MM.1S (cell line): ENCODE measurements around the gene SYNPO2.

Experiments
- DNase-seq: peaks from one replicate; pipeline ENCODE4 v3.0.0-alpha.2; 2015
- H2AFZ ChIP-seq: fragments of 300-600 bp; sonication (generic); 2 replicates; pipeline ENCODE4 v1.6.0; 2016; ENCODE audit warnings: antibody characterized with exemption, low read length
- H3F3A ChIP-seq: fragments of 300-600 bp; sonication (generic); 2 replicates; pipeline ENCODE4 v1.6.1; 2016; ENCODE audit warnings: mild to moderate bottlenecking, antibody characterized with exemption, low read length, moderate library complexity, mixed read lengths; ENCODE audit not compliant: insufficient read depth
- H3K27ac ChIP-seq: fragments of 300-600 bp; sonication (generic); 2 replicates; pipeline ENCODE4 v1.5.1; 2016; ENCODE audit warnings: mild to moderate bottlenecking, low read length
- H3K27me3 ChIP-seq: fragments of 300-600 bp; sonication (generic); replicated peaks from 2 replicates; pipeline ENCODE4 v1.6.0; 2016; ENCODE audit warnings: low read length; ENCODE audit not compliant: insufficient read depth
- H3K36me3 ChIP-seq: fragments of 300-600 bp; sonication (generic); replicated peaks from 2 replicates; pipeline ENCODE4 v1.6.1; 2016; ENCODE audit warnings: mild to moderate bottlenecking, low read length, mixed read lengths; ENCODE audit not compliant: insufficient read depth
- H3K4me1 ChIP-seq: fragments of 300-600 bp; sonication (generic); 2 replicates; pipeline ENCODE4 v1.6.1; 2016; ENCODE audit warnings: low read length, mixed read lengths
- H3K4me2 ChIP-seq: fragments of 300-600 bp; sonication (generic); 2 replicates; pipeline ENCODE4 v1.6.0; 2016; ENCODE audit warnings: low read depth, low read length
- H3K4me3 ChIP-seq: fragments of 300-600 bp; sonication (generic); 2 replicates; pipeline ENCODE4 v1.5.1; 2016; ENCODE audit warnings: low read length, mixed read lengths
- H3K79me2 ChIP-seq: fragments of 300-600 bp; sonication (generic); 2 replicates; pipeline ENCODE4 v1.6.1; 2016; ENCODE audit warnings: mixed run types, low read length, mixed read lengths
- H3K9ac ChIP-seq: fragments of 300-600 bp; sonication (generic); 2 replicates; pipeline ENCODE4 v1.6.1; 2016; ENCODE audit warnings: low read length, mixed read lengths
- H3K9me2 ChIP-seq: fragments of 300-600 bp; sonication (generic); replicated peaks from 2 replicates; pipeline ENCODE4 v1.6.1; 2016; ENCODE audit warnings: mild to moderate bottlenecking, low read length, mixed read lengths; ENCODE audit not compliant: insufficient read depth
- H3K9me3 ChIP-seq: fragments of 300-600 bp; sonication (generic); replicated peaks from 2 replicates; pipeline ENCODE4 v1.6.1; 2016; ENCODE audit warnings: mild to moderate bottlenecking, low read length, mixed read lengths; ENCODE audit not compliant: insufficient read depth
- H4K20me1 ChIP-seq: fragments of 300-600 bp; sonication (generic); 2 replicates; pipeline ENCODE4 v1.6.1; 2016; ENCODE audit warnings: mild to moderate bottlenecking, low read length, moderate library complexity, mixed read lengths; ENCODE audit not compliant: insufficient read depth
- EZH2 ChIP-seq: fragments of 300-600 bp; sonication (generic); optimal IDR thresholded peaks from 2 replicates; pipeline ENCODE3; 2017; ENCODE audit warnings: low read depth, mild to moderate bottlenecking, antibody characterized with exemption, low read length, mixed read lengths
- EZH2phosphoT487 ChIP-seq: fragments of 300-600 bp; sonication (generic); IDR thresholded peaks from 2 replicates; pipeline ENCODE4 v1.6.1; 2018; ENCODE audit warnings: antibody characterized with exemption, low read length
- TF ChIP-seq, protein P1 (sequence below): fragments of 300-600 bp; sonication (generic); IDR thresholded peaks from 2 replicates; pipeline ENCODE4 v1.5.1; 2016; ENCODE audit warnings: antibody characterized with exemption, low read length, mixed read lengths

The SYNPO2 gene

DNA sequence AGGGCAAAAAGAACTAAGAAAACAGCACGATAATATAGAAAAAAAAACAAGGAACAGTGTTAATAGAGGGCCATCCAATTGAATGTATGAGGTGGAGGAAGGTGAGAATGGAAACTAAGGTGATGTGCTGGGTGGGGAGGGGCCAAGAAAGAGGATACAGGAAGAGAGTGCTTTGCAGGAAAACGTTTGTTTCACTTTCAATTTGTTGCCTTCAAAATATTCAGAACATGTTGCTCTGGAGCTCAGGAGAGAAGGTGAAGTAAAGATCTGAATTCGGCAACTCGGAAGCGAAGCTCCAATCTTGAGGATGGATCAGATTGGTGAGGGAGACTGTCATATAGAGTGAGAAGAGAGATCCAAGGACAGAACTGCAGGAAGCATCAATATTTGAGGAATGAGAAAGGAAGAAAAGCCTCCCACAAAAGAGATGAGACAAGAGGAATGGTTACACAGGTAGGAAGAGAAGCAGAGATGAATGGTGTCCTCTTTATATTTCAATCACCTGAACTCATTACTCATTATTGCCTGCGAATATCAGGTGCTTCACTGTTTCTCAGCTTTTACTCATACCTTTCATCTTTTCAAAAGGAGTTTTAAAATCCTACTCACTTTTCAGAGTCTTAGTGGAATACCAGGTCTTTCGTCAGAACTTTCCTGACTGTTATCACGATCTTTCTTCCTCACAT lies 38.0 kb upstream of the SYNPO2 start:
- Histone ChIP-seq H3K36me3 (no peaks in the 10 kb centered on the region), H3K4me2 (peak overlapping the region; percentile 76), H3K9ac (peak overlapping the region; percentile 52; the same call in 1 of the 2 replicates), H3K79me2 (no peaks in the 10 kb centered on the region), H3K9me2 (no peaks in the 10 kb centered on the region), H3K9me3 (no peaks in the 10 kb centered on the region), H3K27me3 (no peaks in the 10 kb centered on the region), H3K27ac (peak overlapping the region; percentile 36; the same call in 1 of the 2 replicates), H2AFZ (peak overlapping the region; percentile 90), H4K20me1 (no peaks in the 10 kb centered on the region), H3K4me1 (peaks cover 8% of the 10 kb centered on the region), H3F3A (no peaks in the 10 kb centered on the region), H3K4me3 (peak overlapping the region; percentile 77)
- peak; percentile 84 for DNase-seq
- TF ChIP-seq EZH2 (no peak), EZH2phosphoT487 (no peak)
- TF ChIP-seq, protein P1, sequence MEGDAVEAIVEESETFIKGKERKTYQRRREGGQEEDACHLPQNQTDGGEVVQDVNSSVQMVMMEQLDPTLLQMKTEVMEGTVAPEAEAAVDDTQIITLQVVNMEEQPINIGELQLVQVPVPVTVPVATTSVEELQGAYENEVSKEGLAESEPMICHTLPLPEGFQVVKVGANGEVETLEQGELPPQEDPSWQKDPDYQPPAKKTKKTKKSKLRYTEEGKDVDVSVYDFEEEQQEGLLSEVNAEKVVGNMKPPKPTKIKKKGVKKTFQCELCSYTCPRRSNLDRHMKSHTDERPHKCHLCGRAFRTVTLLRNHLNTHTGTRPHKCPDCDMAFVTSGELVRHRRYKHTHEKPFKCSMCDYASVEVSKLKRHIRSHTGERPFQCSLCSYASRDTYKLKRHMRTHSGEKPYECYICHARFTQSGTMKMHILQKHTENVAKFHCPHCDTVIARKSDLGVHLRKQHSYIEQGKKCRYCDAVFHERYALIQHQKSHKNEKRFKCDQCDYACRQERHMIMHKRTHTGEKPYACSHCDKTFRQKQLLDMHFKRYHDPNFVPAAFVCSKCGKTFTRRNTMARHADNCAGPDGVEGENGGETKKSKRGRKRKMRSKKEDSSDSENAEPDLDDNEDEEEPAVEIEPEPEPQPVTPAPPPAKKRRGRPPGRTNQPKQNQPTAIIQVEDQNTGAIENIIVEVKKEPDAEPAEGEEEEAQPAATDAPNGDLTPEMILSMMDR: no peak

DNA sequence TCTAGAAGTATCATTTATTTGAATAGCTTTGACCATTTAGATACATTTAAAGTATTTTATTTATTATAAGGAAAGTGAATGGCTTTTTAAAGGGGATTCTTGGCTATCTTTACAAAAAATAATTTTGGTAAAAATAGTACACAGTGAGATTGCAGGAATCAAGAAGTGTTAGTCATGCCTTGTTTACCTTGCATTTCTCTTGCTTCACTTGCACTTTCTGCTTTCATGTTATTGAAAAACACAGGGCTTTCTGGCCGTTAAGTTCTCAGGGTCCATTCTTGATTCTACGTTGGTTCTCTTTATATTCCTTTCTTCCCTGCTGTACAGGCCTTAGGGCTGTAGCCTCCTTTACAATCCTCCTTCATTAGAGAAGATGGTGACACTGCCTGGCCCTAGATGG lies 30.9 kb upstream of the SYNPO2 start:
- no peak overlapping the region for H2AFZ ChIP-seq
- H3K79me2 ChIP-seq: no peaks in the 10 kb centered on the region
- H3K36me3 ChIP-seq: no peaks in the 10 kb centered on the region
- H3K9me2 ChIP-seq: no peaks in the 10 kb centered on the region
- H3K27me3 ChIP-seq: no peaks in the 10 kb centered on the region
- no peaks in the 10 kb centered on the region for H4K20me1 ChIP-seq
- DNase-seq: no peak
- no peak overlapping the region for H3K4me3 ChIP-seq
- no peak for TF ChIP-seq EZH2
- TF ChIP-seq, protein P1: no peak
- TF ChIP-seq EZH2phosphoT487: no peak
- no peaks in the 10 kb centered on the region for H3F3A ChIP-seq
- H3K9ac ChIP-seq: no peak overlapping the region
- H3K9me3 ChIP-seq: no peaks in the 10 kb centered on the region
- no peak overlapping the region for H3K27ac ChIP-seq
- H3K4me2 ChIP-seq: no peak overlapping the region
- H3K4me1 ChIP-seq: no peaks in the 10 kb centered on the region

DNA sequence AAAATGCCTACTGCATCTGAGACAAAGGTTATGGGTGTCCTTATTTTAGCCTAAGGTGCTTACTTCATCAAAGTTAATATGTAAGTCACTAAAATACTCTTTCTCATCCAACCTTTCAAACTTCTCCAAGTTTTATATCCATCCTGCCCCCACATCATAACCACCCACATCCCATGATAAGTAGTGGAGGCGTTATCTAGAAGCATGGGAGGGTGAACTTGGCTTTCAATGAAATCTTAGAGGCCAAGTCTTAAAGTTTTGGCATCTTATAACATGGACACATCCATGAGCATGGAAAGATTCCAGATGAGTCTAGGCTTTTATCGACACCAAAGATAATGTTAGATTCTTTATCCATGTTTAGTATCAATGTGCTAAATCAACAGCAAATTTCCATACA lies 29.9 kb upstream of the SYNPO2 start:
- TF ChIP-seq, protein P1: no peak
- TF ChIP-seq EZH2: no peak
- TF ChIP-seq EZH2phosphoT487: no peak
- Histone ChIP-seq H3F3A (no peaks in the 10 kb centered on the region), H3K4me1 (no peaks in the 10 kb centered on the region), H3K4me2 (no peak overlapping the region), H3K9me2 (no peaks in the 10 kb centered on the region), H3K9ac (no peak overlapping the region), H3K9me3 (no peaks in the 10 kb centered on the region), H2AFZ (no peak overlapping the region), H4K20me1 (no peaks in the 10 kb centered on the region), H3K79me2 (no peaks in the 10 kb centered on the region), H3K27me3 (no peaks in the 10 kb centered on the region), H3K4me3 (no peak overlapping the region), H3K27ac (no peak overlapping the region), H3K36me3 (no peaks in the 10 kb centered on the region)
- no peak for DNase-seq
